OCI-LY3 (cell line): ENCODE data around the gene PTCD2.

Experiments used
- H2AFZ ChIP-seq: fragments of 200-600, 300-600 bp; shearing (Covaris generic); 2 replicates; pipeline ENCODE4 v1.6.0; 2014; ENCODE audit warnings: antibody characterized with exemption, low read depth, low read length
- H3K27ac ChIP-seq: fragments of 200-600, 300-600 bp; sonication (generic); 2 replicates; pipeline ENCODE4 v1.5.1; 2014; ENCODE audit warnings: mild to moderate bottlenecking, low read length, moderate library complexity, mixed read lengths
- H3K27me3 ChIP-seq: fragments of 200-600, 300-600 bp; sonication (generic); 2 replicates; pipeline ENCODE4 v1.6.1; 2014; ENCODE audit warnings: low read depth, low read length, mixed read lengths
- H3K36me3 ChIP-seq: fragments of 200-600, 300-600 bp; sonication (generic); replicated peaks from 2 replicates; pipeline ENCODE3; 2014; ENCODE audit warnings: low read depth, low read length, mixed read lengths
- H3K4me1 ChIP-seq: fragments of 300-600, 200-600 bp; sonication (generic); 2 replicates; pipeline ENCODE4 v1.6.1; 2014; ENCODE audit warnings: low read length, mixed read lengths
- H3K4me2 ChIP-seq: fragments of 200-600, 300-600 bp; sonication (generic); 2 replicates; pipeline ENCODE4 v1.6.1; 2014; ENCODE audit warnings: low read length, mixed read lengths
- H3K4me3 ChIP-seq: fragments of 300-600, 200-600 bp; sonication (generic); 2 replicates; pipeline ENCODE4 v1.5.1; 2014; ENCODE audit warnings: antibody characterized with exemption, mild to moderate bottlenecking, low read length, moderate library complexity
- H3K79me2 ChIP-seq: fragments of 300-600, 200-600 bp; shearing (Covaris generic); 2 replicates; pipeline ENCODE4 v1.6.1; 2014; ENCODE audit warnings: mild to moderate bottlenecking, low read length, mixed read lengths
- H3K9ac ChIP-seq: fragments of 300-600, 200-600 bp; shearing (Covaris generic); 2 replicates; pipeline ENCODE4 v1.6.0; 2014; ENCODE audit warnings: mild to moderate bottlenecking, low read length, moderate library complexity
- H3K9me3 ChIP-seq: fragments of 200-600, 300-600 bp; shearing (Covaris generic); 2 replicates; pipeline ENCODE4 v1.6.1; 2014; ENCODE audit warnings: low read length, mixed read lengths; ENCODE audit not compliant: insufficient read depth
- H4K20me1 ChIP-seq: fragments of 200-600, 300-600 bp; sonication (generic); 2 replicates; pipeline ENCODE4 v1.6.1; 2016; ENCODE audit warnings: low read length, mixed read lengths; ENCODE audit not compliant: insufficient read depth
- EZH2phosphoT487 ChIP-seq: fragments of 200-600 bp; shearing (Covaris generic); IDR thresholded peaks from 2 replicates; pipeline ENCODE4 v1.6.1; 2018; ENCODE audit warnings: antibody characterized with exemption, mixed run types, low read depth
- TF ChIP-seq, protein P1 (sequence below): fragments of 200-600, 300-600 bp; sonication (generic); IDR thresholded peaks from 2 replicates; pipeline ENCODE4 v1.5.1; 2014; ENCODE audit warnings: antibody characterized with exemption, low read length, low read depth

The PTCD2 gene

GRCh38 chr5:72292411-72292810 lies 27.8 kb upstream of the PTCD2 start:
- Histone ChIP-seq H2AFZ (no peak overlapping the region), H3K27ac (no peak overlapping the region), H4K20me1 (no peaks in the 10 kb centered on the region), H3K79me2 (no peaks in the 10 kb centered on the region), H3K9me3 (no peaks in the 10 kb centered on the region), H3K4me1 (peaks cover 5% of the 10 kb centered on the region; the same call in 1 of the 2 replicates), H3K4me3 (no peak overlapping the region), H3K9ac (no peak overlapping the region), H3K4me2 (no peak overlapping the region), H3K36me3 (peaks cover 19% of the 10 kb centered on the region), H3K27me3 (no peaks in the 10 kb centered on the region)
- TF ChIP-seq EZH2phosphoT487: no peak
- TF ChIP-seq, protein P1, sequence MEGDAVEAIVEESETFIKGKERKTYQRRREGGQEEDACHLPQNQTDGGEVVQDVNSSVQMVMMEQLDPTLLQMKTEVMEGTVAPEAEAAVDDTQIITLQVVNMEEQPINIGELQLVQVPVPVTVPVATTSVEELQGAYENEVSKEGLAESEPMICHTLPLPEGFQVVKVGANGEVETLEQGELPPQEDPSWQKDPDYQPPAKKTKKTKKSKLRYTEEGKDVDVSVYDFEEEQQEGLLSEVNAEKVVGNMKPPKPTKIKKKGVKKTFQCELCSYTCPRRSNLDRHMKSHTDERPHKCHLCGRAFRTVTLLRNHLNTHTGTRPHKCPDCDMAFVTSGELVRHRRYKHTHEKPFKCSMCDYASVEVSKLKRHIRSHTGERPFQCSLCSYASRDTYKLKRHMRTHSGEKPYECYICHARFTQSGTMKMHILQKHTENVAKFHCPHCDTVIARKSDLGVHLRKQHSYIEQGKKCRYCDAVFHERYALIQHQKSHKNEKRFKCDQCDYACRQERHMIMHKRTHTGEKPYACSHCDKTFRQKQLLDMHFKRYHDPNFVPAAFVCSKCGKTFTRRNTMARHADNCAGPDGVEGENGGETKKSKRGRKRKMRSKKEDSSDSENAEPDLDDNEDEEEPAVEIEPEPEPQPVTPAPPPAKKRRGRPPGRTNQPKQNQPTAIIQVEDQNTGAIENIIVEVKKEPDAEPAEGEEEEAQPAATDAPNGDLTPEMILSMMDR: no peak

GRCh38 chr5:72293495-72294055 lies 26.6 kb upstream of the PTCD2 start:
- no peak overlapping the region for H3K4me2 ChIP-seq
- no peaks in the 10 kb centered on the region for H3K27me3 ChIP-seq
- H3K4me1 ChIP-seq: peaks cover 9% of the 10 kb centered on the region
- H2AFZ ChIP-seq: no peak overlapping the region
- H3K79me2 ChIP-seq: peaks cover 4% of the 10 kb centered on the region
- no peak overlapping the region for H3K27ac ChIP-seq
- H4K20me1 ChIP-seq: no peaks in the 10 kb centered on the region
- H3K9me3 ChIP-seq: no peaks in the 10 kb centered on the region
- H3K36me3 ChIP-seq: peaks cover 15% of the 10 kb centered on the region
- no peak overlapping the region for H3K4me3 ChIP-seq
- no peak for TF ChIP-seq EZH2phosphoT487
- TF ChIP-seq, protein P1: no peak
- no peak overlapping the region for H3K9ac ChIP-seq

DNA sequence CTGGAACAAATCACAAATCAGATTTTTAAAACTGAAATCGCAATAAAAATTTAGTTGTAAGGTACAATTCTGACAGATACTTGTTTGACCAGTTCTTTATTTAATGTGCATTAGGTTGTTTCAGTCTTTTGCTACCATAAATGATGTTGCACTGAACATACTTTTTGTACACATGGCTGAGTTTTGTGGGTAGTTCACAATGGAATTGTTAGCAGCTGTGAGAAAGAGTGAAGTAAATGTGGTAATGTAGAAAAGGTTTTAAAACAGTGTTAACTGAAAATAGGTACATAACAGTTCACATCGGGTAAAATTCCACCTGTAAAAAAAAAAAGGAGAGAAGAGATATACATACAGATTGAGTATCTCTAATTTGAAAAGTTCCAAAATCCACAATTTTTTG lies 25.7 kb upstream of the PTCD2 start:
- Histone ChIP-seq H3K79me2 (peaks cover 12% of the 10 kb centered on the region), H3K4me2 (no peak overlapping the region), H3K27me3 (no peaks in the 10 kb centered on the region), H3K9ac (no peak overlapping the region), H3K9me3 (no peaks in the 10 kb centered on the region), H3K27ac (no peak overlapping the region), H4K20me1 (no peaks in the 10 kb centered on the region), H3K36me3 (peaks cover 11% of the 10 kb centered on the region), H3K4me3 (no peak overlapping the region), H3K4me1 (peaks cover 9% of the 10 kb centered on the region), H2AFZ (no peak overlapping the region)
- TF ChIP-seq EZH2phosphoT487: no peak
- TF ChIP-seq, protein P1: no peak

DNA sequence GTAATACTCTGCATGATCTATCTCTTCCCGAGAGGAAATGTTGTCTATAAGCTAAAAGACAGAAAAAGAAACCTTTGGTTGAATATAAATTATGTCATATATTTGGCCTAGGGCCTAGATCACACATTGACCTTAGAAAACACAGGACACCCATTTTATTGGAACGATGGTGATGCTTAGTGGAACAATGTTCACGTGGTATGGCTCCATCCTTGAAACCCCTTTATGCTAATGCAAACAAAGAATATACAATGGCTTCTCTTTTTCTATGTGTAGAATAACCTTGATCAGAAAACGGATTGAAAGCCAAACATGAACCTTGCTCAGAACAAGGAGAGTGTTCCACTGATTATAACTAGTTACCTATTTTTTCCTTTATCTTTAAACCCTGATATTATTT lies 24.6 kb upstream of the PTCD2 start:
- H4K20me1 ChIP-seq: no peaks in the 10 kb centered on the region
- H3K9me3 ChIP-seq: no peaks in the 10 kb centered on the region
- H3K36me3 ChIP-seq: peaks cover 8% of the 10 kb centered on the region
- no peak overlapping the region for H3K4me3 ChIP-seq
- no peaks in the 10 kb centered on the region for H3K27me3 ChIP-seq
- H3K27ac ChIP-seq: no peak overlapping the region
- no peak overlapping the region for H3K4me2 ChIP-seq
- H3K79me2 ChIP-seq: peaks cover 23% of the 10 kb centered on the region
- H3K9ac ChIP-seq: no peak overlapping the region
- H3K4me1 ChIP-seq: peaks cover 9% of the 10 kb centered on the region
- TF ChIP-seq, protein P1: no peak
- TF ChIP-seq EZH2phosphoT487: no peak
- H2AFZ ChIP-seq: no peak overlapping the region
